ENCODE results near the gene PAGR1.
A peak's percentile ranks its signal among the peaks of the same experiment; 100 is the strongest.

The PAGR1 gene

GRCh38 chr16:29805232-29806098 lies 10.5 kb upstream of the PAGR1 start:
- TF ChIP-seq CTCF (IDR thresholded peaks at IDR 0.05), result no peak

- no peak for TF ChIP-seq CTCF (IDR thresholded peaks at IDR 0.05)
Measured at GRCh38 chr16:29806099-29806579, 9.8 kb upstream of the PAGR1 start, which contains the start of gene MAZ. MAZ (plus strand) TSS chr16:29806529; CDS start chr16:29806702, 173 bp downstream.

GRCh38 chr16:29806641-29807425 lies 9.1 kb upstream of the PAGR1 start:
- TF ChIP-seq CTCF (IDR thresholded peaks at IDR 0.05), result no peak

- peak; percentile 44 for TF ChIP-seq CTCF (IDR thresholded peaks at IDR 0.05)
Measured at GRCh38 chr16:29807426-29808218, 8.3 kb upstream of the PAGR1 start.

- no peak for TF ChIP-seq CTCF (IDR thresholded peaks at IDR 0.05)
Measured at GRCh38 chr16:29808219-29808900, 7.6 kb upstream of the PAGR1 start.

- no peak for TF ChIP-seq CTCF (IDR thresholded peaks at IDR 0.05)
Measured at GRCh38 chr16:29809031-29809747, 6.8 kb upstream of the PAGR1 start.
